Measurements from ENCODE around the gene NMUR2. TPM values are rescaled to one million over a fixed set of nuclear protein-coding genes. Genes with fewer than 3 reads are reported as not detected.

NMUR2 gene
- total RNA-seq, 2 donors from 2014 or later, result not detected

DNA sequence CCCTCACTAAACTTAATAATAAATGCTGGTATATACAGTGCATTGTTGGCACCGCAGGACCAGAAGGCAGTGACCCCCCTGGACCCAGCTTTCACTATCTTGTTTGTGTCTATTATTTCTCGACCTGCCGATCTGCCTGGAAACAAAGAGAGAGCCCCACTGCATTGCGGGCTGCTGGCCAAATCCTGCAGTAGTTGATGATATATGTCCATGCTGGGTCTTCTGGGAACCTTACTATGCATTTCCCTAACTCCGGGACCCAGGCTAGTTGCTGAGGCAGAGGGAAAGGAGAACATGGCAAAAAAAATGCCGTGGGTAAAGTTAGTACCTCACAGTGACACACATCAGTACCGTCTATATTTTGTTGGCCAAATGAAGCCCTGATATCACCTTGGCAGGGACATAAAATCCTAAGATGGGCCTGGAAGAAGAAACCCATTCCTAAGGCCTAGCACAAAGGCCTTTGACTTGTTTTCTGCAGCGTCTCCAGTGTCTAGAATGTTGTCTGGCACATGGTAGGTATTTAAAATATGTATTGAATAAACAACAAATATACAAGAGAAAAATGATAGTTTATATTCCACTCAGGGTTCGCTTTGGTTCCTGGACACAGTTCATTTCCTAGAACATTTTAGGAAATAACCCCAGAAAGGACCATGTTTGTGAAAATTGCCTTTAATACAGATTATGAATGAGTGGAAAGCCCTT lies 46.1 kb downstream of the NMUR2 start:
- no peaks in the 10 kb centered on the region for H3K9me3 ChIP-seq
- intact Hi-C loops (cut with DNase I), result loop anchor here (10.0 kb wide), 1 partner anchor 534 kb away; no protein-coding TSS in a partner anchor
- H3K27ac ChIP-seq, result no peak overlapping the region
- no peak for TF ChIP-seq CTCF (IDR thresholded peaks at IDR 0.05)
- no peak overlapping the region for H3K4me3 ChIP-seq
- no peaks in the 10 kb centered on the region for H3K36me3 ChIP-seq
- no peak overlapping the region for H3K9ac ChIP-seq (ENCODE audit: low read depth in 2 of 2, low read length in 2 of 2)
- DNase-seq, result no peak
- no peaks in the 10 kb centered on the region for H3K27me3 ChIP-seq
- H3K4me1 ChIP-seq, result no peaks in the 10 kb centered on the region

DNA sequence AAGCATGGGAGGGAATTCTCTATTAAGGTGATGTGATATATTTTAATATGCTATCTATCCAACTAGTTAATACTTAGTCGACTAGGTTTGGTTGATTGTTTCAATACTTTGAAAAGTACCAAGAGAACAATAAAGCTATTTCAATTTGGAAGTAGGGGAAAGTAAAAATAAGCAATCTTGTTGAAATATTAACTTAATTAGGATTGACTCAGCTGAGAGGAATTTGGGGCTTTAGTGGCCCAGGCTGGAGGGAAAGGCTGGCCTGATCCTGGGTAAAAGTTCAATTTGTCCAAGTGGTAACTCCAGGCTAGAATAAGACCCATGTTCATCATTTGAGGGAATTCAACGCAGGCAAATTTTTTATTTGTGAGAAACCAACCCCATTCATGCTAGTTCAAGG lies 48.6 kb downstream of the NMUR2 start:
- no peaks in the 10 kb centered on the region for H3K4me1 ChIP-seq
- no peaks in the 10 kb centered on the region for H3K36me3 ChIP-seq
- DNase-seq, result no peak
- H3K27me3 ChIP-seq, result no peaks in the 10 kb centered on the region
- intact Hi-C loops (cut with DNase I), result loop anchor here (10.0 kb wide), 1 partner anchor 532 kb away; no protein-coding TSS in a partner anchor
- no peak overlapping the region for H3K4me3 ChIP-seq
- no peak for TF ChIP-seq CTCF (IDR thresholded peaks at IDR 0.05)
- H3K27ac ChIP-seq, result no peak overlapping the region
- H3K9me3 ChIP-seq, result no peaks in the 10 kb centered on the region
- H3K9ac ChIP-seq (ENCODE audit: low read depth in 2 of 2, low read length in 2 of 2), result no peak overlapping the region

- no peaks in the 10 kb centered on the region for H3K9me3 ChIP-seq
- H3K36me3 ChIP-seq, result no peaks in the 10 kb centered on the region
- H3K4me3 ChIP-seq, result no peak overlapping the region
- H3K9ac ChIP-seq (ENCODE audit: low read depth in 2 of 2, low read length in 2 of 2), result no peak overlapping the region
- intact Hi-C loops (cut with DNase I), result loop anchor here (10.0 kb wide), 1 partner anchor 530 kb away; no protein-coding TSS in a partner anchor
- no peak for DNase-seq
- no peak overlapping the region for H3K27ac ChIP-seq
- no peaks in the 10 kb centered on the region for H3K4me1 ChIP-seq
- TF ChIP-seq CTCF (IDR thresholded peaks at IDR 0.05), result no peak
- H3K27me3 ChIP-seq, result no peaks in the 10 kb centered on the region
Measured at GRCh38 chr5:152355061-152355460, 50.0 kb downstream of the NMUR2 start.

- no peak for DNase-seq
- no peak for TF ChIP-seq CTCF (IDR thresholded peaks at IDR 0.05)
- no peak overlapping the region for H3K4me3 ChIP-seq
- H3K9ac ChIP-seq (ENCODE audit: low read depth in 2 of 2, low read length in 2 of 2), result no peak overlapping the region
- H3K4me1 ChIP-seq, result no peaks in the 10 kb centered on the region
- no peaks in the 10 kb centered on the region for H3K36me3 ChIP-seq
- no peaks in the 10 kb centered on the region for H3K27me3 ChIP-seq
- no peak overlapping the region for H3K27ac ChIP-seq
- intact Hi-C loops (cut with DNase I), result loop anchor here (10.0 kb wide), 1 partner anchor 528 kb away; no protein-coding TSS in a partner anchor
- no peaks in the 10 kb centered on the region for H3K9me3 ChIP-seq
Measured at GRCh38 chr5:152353001-152353400, 52.1 kb downstream of the NMUR2 start.

DNA sequence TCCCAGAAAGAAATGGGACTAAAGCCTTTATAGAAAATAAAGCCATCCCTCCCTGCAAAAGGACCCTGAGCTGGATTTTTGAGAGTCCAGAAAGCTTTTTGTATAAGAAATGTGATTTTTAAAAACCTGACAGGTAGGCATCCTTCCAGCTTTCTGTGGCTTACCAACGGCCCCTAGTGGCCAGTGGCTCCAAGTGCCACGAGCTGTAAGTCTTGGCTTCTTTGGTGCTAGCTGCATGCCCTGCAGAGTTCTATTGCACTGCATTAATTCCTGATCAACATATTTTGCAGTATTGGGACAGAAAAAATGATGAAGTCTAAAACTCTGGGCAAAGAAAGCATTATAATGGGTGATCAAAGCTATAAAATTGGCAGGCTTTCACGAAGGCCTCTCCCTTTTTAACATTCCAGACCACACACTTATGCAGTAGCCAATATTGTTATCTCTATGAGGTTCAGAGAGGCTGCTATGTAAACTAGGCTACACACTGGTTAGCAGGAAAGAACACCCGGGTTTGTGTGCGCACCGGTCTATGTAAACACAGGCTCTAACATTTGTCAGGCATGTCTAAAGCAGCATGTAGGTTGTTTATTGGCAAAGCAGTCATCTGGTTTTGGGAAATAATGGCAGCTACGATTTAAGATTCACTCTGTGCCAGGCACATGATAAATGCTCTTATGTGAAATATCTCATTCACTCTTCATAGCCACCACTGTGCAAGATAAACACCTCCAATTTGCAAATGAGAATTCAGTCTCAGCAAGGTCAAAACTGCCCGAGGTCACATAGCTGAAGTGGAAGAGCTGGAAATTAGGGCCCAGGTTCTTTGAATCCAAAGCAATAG lies 55.2 kb downstream of the NMUR2 start:
- H3K4me1 ChIP-seq, result no peaks in the 10 kb centered on the region
- H3K27me3 ChIP-seq, result no peaks in the 10 kb centered on the region
- H3K36me3 ChIP-seq, result no peaks in the 10 kb centered on the region
- no peak overlapping the region for H3K9ac ChIP-seq (ENCODE audit: low read depth in 2 of 2, low read length in 2 of 2)
- no peaks in the 10 kb centered on the region for H3K9me3 ChIP-seq
- TF ChIP-seq CTCF (IDR thresholded peaks at IDR 0.05), result peak; percentile 65
- no peak overlapping the region for H3K27ac ChIP-seq
- DNase-seq, result peak; percentile 30
- intact Hi-C loops (cut with DNase I), result loop anchor here (10.0 kb wide), 1 partner anchor 525 kb away; no protein-coding TSS in a partner anchor
- H3K4me3 ChIP-seq, result no peak overlapping the region

Measured in colonic mucosa (tissue), 4 donors.